ACC112 (cell line): ENCODE data around the gene GNA12.

Experiments
- H2AFZ ChIP-seq: fragments of 200-600 bp; sonication (generic); one replicate; pipeline ENCODE4 v1.6.0; 2017; ENCODE audit warnings: antibody characterized with exemption, low read length; ENCODE audit not compliant: unreplicated experiment
- H3K27ac ChIP-seq: fragments of 200-600 bp; sonication (generic); 2 replicates; pipeline ENCODE4 v1.5.1; 2014; ENCODE audit warnings: low read depth, mild to moderate bottlenecking, antibody characterized with exemption, low read length, moderate library complexity
- H3K27me3 ChIP-seq: fragments of 200-600 bp; sonication (generic); 2 replicates; pipeline ENCODE4 v1.6.1; 2014; ENCODE audit warnings: mild to moderate bottlenecking, antibody characterized with exemption, low read length, moderate library complexity, mixed read lengths; ENCODE audit not compliant: insufficient read depth
- H3K36me3 ChIP-seq: fragments of 200-600 bp; sonication (generic); 2 replicates; pipeline ENCODE4 v1.6.1; 2016; ENCODE audit warnings: mild to moderate bottlenecking, antibody characterized with exemption, low read length, moderate library complexity, mixed read lengths; ENCODE audit not compliant: insufficient read depth
- H3K4me1 ChIP-seq: fragments of 200-600 bp; sonication (generic); one replicate; pipeline ENCODE4 v1.6.1; 2016; ENCODE audit warnings: low read length, mixed read lengths; ENCODE audit not compliant: insufficient read depth, unreplicated experiment, control insufficient read depth
- H3K4me3 ChIP-seq: fragments of 200-600 bp; sonication (generic); 2 replicates; pipeline ENCODE4 v1.5.1; 2014; ENCODE audit warnings: mild to moderate bottlenecking, low read depth, low read length
- H3K79me2 ChIP-seq: fragments of 200-600 bp; sonication (generic); one replicate; pipeline ENCODE4 v1.6.0; 2016; ENCODE audit warnings: low read length; ENCODE audit not compliant: control insufficient read depth, unreplicated experiment, insufficient read depth

GNA12 gene

DNA sequence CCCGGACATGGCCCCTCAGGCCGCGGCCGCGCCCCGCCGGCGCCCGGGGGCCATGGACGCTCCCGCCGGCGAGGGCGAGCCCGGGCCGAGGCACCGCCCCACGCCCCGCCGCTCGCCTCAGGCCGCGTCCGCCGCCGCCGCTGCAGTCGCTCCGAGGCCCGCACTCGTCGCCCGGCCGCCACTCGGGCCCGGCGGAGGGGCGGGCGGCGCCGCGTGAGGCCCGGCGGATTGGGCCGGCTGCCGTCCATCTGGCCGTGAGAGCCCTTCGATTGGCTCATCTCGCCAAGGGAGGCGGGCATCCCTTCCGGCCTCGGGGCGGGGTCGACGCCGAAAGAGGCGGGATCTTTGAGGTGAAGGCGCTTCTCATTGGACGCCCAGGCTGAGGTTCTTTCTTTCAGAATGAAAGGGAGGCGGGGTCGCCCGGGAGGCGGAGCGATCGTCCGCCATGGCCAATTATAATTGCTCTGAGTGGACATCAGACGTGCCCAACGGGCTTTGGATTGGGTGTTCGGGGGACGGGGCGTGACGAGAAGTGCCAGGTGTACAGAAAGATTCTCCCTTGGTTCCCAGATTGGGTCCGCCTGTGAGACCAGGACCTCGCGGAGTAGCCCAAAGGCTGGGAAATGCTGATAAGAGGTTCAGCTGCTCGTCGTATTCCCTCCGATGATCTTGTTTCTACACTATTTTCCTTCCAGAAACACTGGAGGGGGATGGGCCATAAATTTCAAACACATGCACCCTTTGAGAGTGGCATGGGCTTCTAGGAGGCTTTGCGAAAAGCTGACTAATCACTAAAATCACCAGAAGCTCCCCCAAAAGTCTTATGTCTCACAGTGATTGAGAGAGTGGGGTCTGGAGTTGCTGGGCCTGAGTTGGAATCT, at the start of gene GNA12:
Gene GNA12 (minus strand): TSS at position 156 of the 881 bp plus-strand sequence. CDS start 147 bp downstream, at position 9.
- Histone ChIP-seq H3K27me3 (no peaks in the 10 kb centered on the region), H3K36me3 (0 out of 2 replicates have a peak, but pooled peaks cover 4% of the 10 kb centered on the region), H2AFZ (peak within 1 kb of the TSS; percentile 89), H3K79me2 (peaks cover 39% of the 10 kb centered on the region), H3K4me1 (peaks cover 8% of the 10 kb centered on the region), H3K27ac (no peak within 1 kb of the TSS), H3K4me3 (peak within 1 kb of the TSS; percentile 84)

DNA sequence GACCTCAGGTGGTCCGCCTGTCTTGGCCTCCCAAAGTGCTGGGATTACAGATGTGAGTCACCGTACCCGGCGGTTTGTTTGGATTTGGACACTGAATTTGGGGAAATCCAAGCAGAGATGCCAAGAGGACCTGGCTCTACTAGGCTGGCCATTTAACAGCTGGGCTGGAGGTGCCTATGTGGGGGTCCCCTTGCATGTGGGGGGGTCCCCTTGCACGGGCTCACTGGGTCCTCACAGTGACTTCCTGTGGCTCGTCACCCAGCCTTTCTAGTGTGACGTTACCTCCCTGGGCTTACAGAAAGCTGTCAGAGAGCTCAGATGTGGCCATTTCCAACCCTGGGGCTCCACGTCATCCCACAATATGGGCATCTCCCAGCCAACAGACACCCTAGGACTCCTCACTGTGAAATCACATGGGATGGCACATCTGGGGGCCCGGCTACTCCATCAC, 49.3 kb upstream of the GNA12 start:
- H2AFZ ChIP-seq: no peak overlapping the region
- H3K36me3 ChIP-seq: no peaks in the 10 kb centered on the region
- no peaks in the 10 kb centered on the region for H3K79me2 ChIP-seq
- H3K4me3 ChIP-seq: no peak overlapping the region
- H3K27ac ChIP-seq: no peak overlapping the region
- H3K27me3 ChIP-seq: peaks cover 4% of the 10 kb centered on the region; the same call in 1 of the 2 replicates
- H3K4me1 ChIP-seq: no peaks in the 10 kb centered on the region

DNA sequence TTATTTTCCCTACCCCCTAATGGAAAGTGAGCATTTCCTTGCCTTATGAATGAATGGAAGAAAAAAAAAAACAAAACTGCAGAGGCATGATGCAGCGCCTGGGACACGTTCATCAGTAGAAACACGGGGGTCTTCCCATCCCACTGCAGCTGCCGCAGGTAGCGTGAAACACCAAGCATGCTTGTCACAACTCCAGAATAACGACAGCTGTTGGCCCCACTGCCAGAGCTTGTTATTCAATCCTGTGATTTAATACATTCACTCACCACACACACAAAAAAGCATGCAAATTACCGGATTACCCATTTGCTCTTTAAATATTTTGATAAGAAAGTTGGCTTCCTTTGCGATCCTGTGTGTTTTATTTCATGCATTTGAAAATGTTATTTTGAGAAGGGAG, 48.4 kb upstream of the GNA12 start:
- Histone ChIP-seq H3K36me3 (no peaks in the 10 kb centered on the region), H3K79me2 (no peaks in the 10 kb centered on the region), H3K27ac (no peak overlapping the region), H3K4me3 (no peak overlapping the region), H3K27me3 (peaks cover 4% of the 10 kb centered on the region; the same call in 1 of the 2 replicates), H3K4me1 (no peaks in the 10 kb centered on the region), H2AFZ (no peak overlapping the region)

DNA sequence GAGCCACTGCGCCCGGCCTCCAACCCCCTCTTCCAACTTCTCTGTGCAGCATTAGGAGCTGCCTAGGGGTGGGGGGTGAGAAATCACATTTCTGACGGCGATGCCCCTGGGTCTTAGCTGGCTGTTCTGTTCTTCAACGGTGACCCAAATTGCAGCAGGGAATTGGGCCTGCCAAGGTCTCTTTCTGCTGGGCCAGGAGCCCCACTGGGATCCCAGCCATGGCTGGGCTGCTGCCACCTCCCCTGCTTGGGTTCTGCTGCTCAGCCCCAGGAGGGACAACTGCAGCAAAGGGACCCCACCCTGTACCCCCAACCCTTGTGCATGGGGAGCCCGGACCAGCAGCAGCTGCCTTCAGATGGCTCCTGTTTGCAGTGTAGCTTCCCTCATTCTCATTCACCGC, 43.7 kb upstream of the GNA12 start:
- Histone ChIP-seq H3K27ac (no peak overlapping the region), H3K79me2 (no peaks in the 10 kb centered on the region), H3K36me3 (no peaks in the 10 kb centered on the region), H3K4me1 (no peaks in the 10 kb centered on the region), H3K27me3 (peaks cover 4% of the 10 kb centered on the region; the same call in 1 of the 2 replicates), H3K4me3 (no peak overlapping the region), H2AFZ (no peak overlapping the region)

DNA sequence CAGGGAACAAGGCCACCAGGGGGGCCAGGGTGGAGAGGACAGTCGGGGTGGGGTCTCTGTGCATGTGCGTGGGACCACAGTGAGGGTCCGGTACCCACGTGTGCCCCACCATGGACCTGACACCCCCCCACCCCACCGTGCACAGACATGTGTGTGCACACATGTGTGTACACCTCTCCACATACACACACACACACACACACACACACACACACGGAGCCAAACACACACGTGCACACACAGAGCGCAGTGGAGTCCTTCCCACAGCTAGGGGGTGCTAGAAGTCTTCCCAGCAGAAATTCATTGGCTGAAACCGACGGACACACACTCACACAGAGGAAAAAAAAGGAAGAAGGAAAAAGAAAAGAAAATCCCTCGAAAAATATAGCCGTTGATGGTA, 42.8 kb upstream of the GNA12 start:
- Histone ChIP-seq H3K4me1 (no peaks in the 10 kb centered on the region), H2AFZ (no peak overlapping the region), H3K4me3 (0 out of 2 replicates have a peak overlapping the region, but pooled peaks have one; percentile 11), H3K27ac (no peak overlapping the region), H3K79me2 (no peaks in the 10 kb centered on the region), H3K27me3 (peaks cover 4% of the 10 kb centered on the region; the same call in 1 of the 2 replicates), H3K36me3 (no peaks in the 10 kb centered on the region)

DNA sequence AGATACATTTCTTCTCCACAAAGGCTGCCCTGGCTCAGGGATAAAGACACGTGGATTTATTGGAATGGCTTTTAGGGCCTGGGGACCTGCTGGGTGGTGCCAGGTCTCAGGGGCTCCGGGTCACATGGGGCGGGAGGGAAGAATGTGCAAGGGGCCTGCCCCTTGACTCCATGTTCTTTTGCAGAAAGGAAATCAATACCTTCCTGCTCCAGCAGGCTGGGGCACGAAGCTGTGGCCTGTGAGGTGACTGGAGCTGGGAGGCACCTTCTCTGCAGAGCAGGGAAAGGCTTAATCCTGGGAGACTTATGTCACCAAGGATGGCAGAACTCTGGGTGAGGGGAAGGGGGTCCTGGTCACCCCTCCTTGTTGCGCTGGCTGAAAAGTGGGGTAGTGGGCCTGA, 42.3 kb upstream of the GNA12 start:
- Histone ChIP-seq H3K4me1 (no peaks in the 10 kb centered on the region), H3K27me3 (peaks cover 4% of the 10 kb centered on the region; the same call in 1 of the 2 replicates), H2AFZ (no peak overlapping the region), H3K36me3 (no peaks in the 10 kb centered on the region), H3K4me3 (no peak overlapping the region), H3K79me2 (no peaks in the 10 kb centered on the region), H3K27ac (no peak overlapping the region)

GRCh38 chr7:2884161-2884560, 40.1 kb upstream of the GNA12 start:
- Histone ChIP-seq H3K27me3 (no peaks in the 10 kb centered on the region), H3K36me3 (no peaks in the 10 kb centered on the region), H3K4me3 (no peak overlapping the region), H3K4me1 (no peaks in the 10 kb centered on the region), H3K79me2 (no peaks in the 10 kb centered on the region), H2AFZ (no peak overlapping the region), H3K27ac (no peak overlapping the region)

DNA sequence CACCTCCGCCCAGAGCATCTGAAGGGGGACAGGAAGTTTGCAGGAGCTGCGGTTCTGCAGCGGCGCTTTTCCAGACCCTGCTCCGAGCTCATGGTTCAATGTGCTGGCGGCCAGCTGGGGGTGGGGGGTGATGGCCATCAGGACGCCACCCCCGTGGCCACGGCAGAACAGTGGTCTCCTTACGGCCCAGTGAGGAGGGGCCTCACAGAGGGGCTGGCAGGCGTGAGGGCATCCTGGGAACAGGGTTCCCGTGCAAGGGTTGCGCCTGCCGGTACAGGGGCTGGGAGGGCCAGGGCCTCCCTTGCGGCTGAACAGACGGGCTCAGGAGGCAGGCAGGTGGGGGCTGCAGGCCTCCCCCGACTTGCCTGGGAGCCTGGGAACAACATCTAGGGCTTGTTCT, 39.0 kb upstream of the GNA12 start:
- H3K79me2 ChIP-seq: no peaks in the 10 kb centered on the region
- no peaks in the 10 kb centered on the region for H3K27me3 ChIP-seq
- H3K27ac ChIP-seq: no peak overlapping the region
- H3K4me1 ChIP-seq: no peaks in the 10 kb centered on the region
- no peaks in the 10 kb centered on the region for H3K36me3 ChIP-seq
- H3K4me3 ChIP-seq: no peak overlapping the region
- H2AFZ ChIP-seq: no peak overlapping the region

GRCh38 chr7:2882111-2882510, 38.0 kb upstream of the GNA12 start:
- H3K27me3 ChIP-seq: no peaks in the 10 kb centered on the region
- no peaks in the 10 kb centered on the region for H3K4me1 ChIP-seq
- H3K4me3 ChIP-seq: no peak overlapping the region
- no peaks in the 10 kb centered on the region for H3K36me3 ChIP-seq
- no peak overlapping the region for H2AFZ ChIP-seq
- no peak overlapping the region for H3K27ac ChIP-seq
- H3K79me2 ChIP-seq: no peaks in the 10 kb centered on the region

GRCh38 chr7:2880874-2881533, 36.9 kb upstream of the GNA12 start:
- no peak overlapping the region for H3K4me3 ChIP-seq
- no peaks in the 10 kb centered on the region for H3K27me3 ChIP-seq
- no peaks in the 10 kb centered on the region for H3K4me1 ChIP-seq
- H2AFZ ChIP-seq: no peak overlapping the region
- no peaks in the 10 kb centered on the region for H3K36me3 ChIP-seq
- H3K27ac ChIP-seq: no peak overlapping the region
- no peaks in the 10 kb centered on the region for H3K79me2 ChIP-seq
